Measurements from ENCODE around the gene NUDT8. TPM values are rescaled to one million over a fixed set of nuclear protein-coding genes. Genes with fewer than 3 reads are reported as not detected.
"Not testable (repeated sequence)": the region's sequence is repeated elsewhere in the genome, so short reads cannot be mapped to it uniquely, and the experiment has no call there.

The NUDT8 gene
- total and polyA plus RNA-seq, 2 experiments from 2014 or later, result 5.0 to 15.1 TPM

- H3K27ac ChIP-seq (ENCODE audit: low read depth), result no peak overlapping the region
- H4K20me1 ChIP-seq (replicated peaks; ENCODE audit: insufficient read depth), result no peaks in the 10 kb centered on the region
- peaks cover 21% of the 10 kb centered on the region for H3K4me1 Mint-ChIP-seq
- H3K79me2 ChIP-seq (replicated peaks; ENCODE audit: insufficient read depth), result peaks cover 9% of the 10 kb centered on the region; the same call in 1 of the 2 replicates
- H3F3A ChIP-seq (replicated peaks; ENCODE audit: low read depth), result 0 out of 2 replicates have a peak, but pooled peaks cover 6% of the 10 kb centered on the region
- ATAC-seq (no peak), DNase-seq (ENCODE audit: low spot score) (no peak)
- H3K27me3 ChIP-seq (ENCODE audit: insufficient read depth), result no peaks in the 10 kb centered on the region
- H3K4me3 Mint-ChIP-seq, result peak overlapping the region; percentile 1; the same call in 1 of the 3 replicates
- H3K27ac Mint-ChIP-seq, result no peak overlapping the region
- H3K4me3 ChIP-seq, result no peak overlapping the region
- no peaks in the 10 kb centered on the region for H3K9me2 ChIP-seq (ENCODE audit: insufficient read depth)
- H3K4me2 ChIP-seq, result peak overlapping the region; percentile 71; the same call in 1 of the 2 replicates
- H3K27me3 Mint-ChIP-seq (ENCODE audit: insufficient read depth, low read depth, poor library complexity), result peaks cover 1% of the 10 kb centered on the region
- H3K9me3 Mint-ChIP-seq, result peaks cover 4% of the 10 kb centered on the region; the same call in 2 of the 3 replicates
- H2AFZ ChIP-seq, result no peak overlapping the region
- H3K4me1 ChIP-seq (ENCODE audit: insufficient read depth), result peaks cover 27% of the 10 kb centered on the region
- peaks cover 13% of the 10 kb centered on the region for H3K36me3 Mint-ChIP-seq (ENCODE audit: low read depth)
- no peak for TF ChIP-seq POLR2AphosphoS5 (IDR thresholded peaks at IDR 0.05; ENCODE audit: low read depth)
- TF ChIP-seq JUNB (IDR thresholded peaks at IDR 0.05; ENCODE audit: unreplicated experiment), result no peak
- TF ChIP-seq, protein P1, sequence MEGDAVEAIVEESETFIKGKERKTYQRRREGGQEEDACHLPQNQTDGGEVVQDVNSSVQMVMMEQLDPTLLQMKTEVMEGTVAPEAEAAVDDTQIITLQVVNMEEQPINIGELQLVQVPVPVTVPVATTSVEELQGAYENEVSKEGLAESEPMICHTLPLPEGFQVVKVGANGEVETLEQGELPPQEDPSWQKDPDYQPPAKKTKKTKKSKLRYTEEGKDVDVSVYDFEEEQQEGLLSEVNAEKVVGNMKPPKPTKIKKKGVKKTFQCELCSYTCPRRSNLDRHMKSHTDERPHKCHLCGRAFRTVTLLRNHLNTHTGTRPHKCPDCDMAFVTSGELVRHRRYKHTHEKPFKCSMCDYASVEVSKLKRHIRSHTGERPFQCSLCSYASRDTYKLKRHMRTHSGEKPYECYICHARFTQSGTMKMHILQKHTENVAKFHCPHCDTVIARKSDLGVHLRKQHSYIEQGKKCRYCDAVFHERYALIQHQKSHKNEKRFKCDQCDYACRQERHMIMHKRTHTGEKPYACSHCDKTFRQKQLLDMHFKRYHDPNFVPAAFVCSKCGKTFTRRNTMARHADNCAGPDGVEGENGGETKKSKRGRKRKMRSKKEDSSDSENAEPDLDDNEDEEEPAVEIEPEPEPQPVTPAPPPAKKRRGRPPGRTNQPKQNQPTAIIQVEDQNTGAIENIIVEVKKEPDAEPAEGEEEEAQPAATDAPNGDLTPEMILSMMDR (conservative IDR thresholded peaks at IDR 0.05; ENCODE audit: low read depth in 2 of 2), result no peak
- TF ChIP-seq CREB1 (CRISPR knock-in tag; IDR thresholded peaks at IDR 0.05; ENCODE audit: low read depth), result no peak
- no peaks in the 10 kb centered on the region for H3K36me3 ChIP-seq (ENCODE audit: insufficient read depth)
Measured at GRCh38 chr11:67604815-67605214, 24.9 kb downstream of the NUDT8 start.

GRCh38 chr11:67604119-67604518 lies 25.6 kb downstream of the NUDT8 start:
- H3K4me3 Mint-ChIP-seq, result peak overlapping the region; percentile 1; the same call in 1 of the 3 replicates
- H2AFZ ChIP-seq, result peak overlapping the region; percentile 69; the same call in 1 of the 2 replicates
- not testable (repeated sequence) for DNase-seq (ENCODE audit: low spot score); H3K36me3 Mint-ChIP-seq (ENCODE audit: low read depth); ATAC-seq; H3K9me2 ChIP-seq (ENCODE audit: insufficient read depth); H3K79me2 ChIP-seq (replicated peaks; ENCODE audit: insufficient read depth); H3K9me3 Mint-ChIP-seq; H3K27ac Mint-ChIP-seq; H3K36me3 ChIP-seq (ENCODE audit: insufficient read depth); H4K20me1 ChIP-seq (replicated peaks; ENCODE audit: insufficient read depth); H3K27me3 ChIP-seq (ENCODE audit: insufficient read depth); H3K27me3 Mint-ChIP-seq (ENCODE audit: insufficient read depth, low read depth, poor library complexity); H3F3A ChIP-seq (replicated peaks; ENCODE audit: low read depth); H3K4me3 ChIP-seq
- H3K4me1 Mint-ChIP-seq, result peaks cover 21% of the 10 kb centered on the region
- peaks cover 27% of the 10 kb centered on the region for H3K4me1 ChIP-seq (ENCODE audit: insufficient read depth)
- H3K27ac ChIP-seq (ENCODE audit: low read depth), result peak overlapping the region; percentile 89; the same call in 1 of the 2 replicates
- peak overlapping the region; percentile 71; the same call in 1 of the 2 replicates for H3K4me2 ChIP-seq

DNA sequence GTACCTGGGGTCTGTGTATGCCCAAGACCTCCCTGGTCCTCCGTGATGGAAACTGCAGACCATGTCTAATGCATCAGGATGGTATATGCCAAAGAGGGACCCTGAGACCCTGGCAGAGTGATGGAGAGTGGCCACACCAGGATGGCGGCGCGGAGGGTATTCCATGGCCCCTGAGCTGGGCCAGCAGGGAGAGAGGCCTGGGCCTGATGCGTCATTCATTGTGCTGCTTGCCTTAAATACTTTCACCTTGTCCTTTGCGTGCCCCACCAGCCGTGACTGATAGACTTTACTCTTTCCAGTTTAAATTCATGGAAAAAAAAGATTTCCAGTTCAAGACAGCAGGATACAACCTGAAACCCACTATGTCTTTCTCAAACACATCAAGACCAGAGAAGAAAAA lies 28.6 kb downstream of the NUDT8 start:
- Mint-ChIP-seq H3K27me3 (ENCODE audit: insufficient read depth, low read depth, poor library complexity) (no peaks in the 10 kb centered on the region), H3K27ac (no peak overlapping the region), H3K4me1 (peaks cover 21% of the 10 kb centered on the region), H3K9me3 (peaks cover 24% of the 10 kb centered on the region), H3K36me3 (ENCODE audit: low read depth) (no peaks in the 10 kb centered on the region; the same call in 1 of the 3 replicates), H3K4me3 (no peak overlapping the region)
- Histone ChIP-seq H4K20me1 (replicated peaks; ENCODE audit: insufficient read depth) (no peaks in the 10 kb centered on the region), H3K4me2 (no peak overlapping the region), H3K36me3 (ENCODE audit: insufficient read depth) (no peaks in the 10 kb centered on the region; the same call in 1 of the 2 replicates), H3F3A (replicated peaks; ENCODE audit: low read depth) (0 out of 2 replicates have a peak, but pooled peaks cover 6% of the 10 kb centered on the region), H3K4me3 (no peak overlapping the region), H3K9me2 (ENCODE audit: insufficient read depth) (0 out of 2 replicates have a peak, but pooled peaks cover 2% of the 10 kb centered on the region), H3K27ac (ENCODE audit: low read depth) (no peak overlapping the region), H3K79me2 (replicated peaks; ENCODE audit: insufficient read depth) (no peaks in the 10 kb centered on the region), H2AFZ (no peak overlapping the region), H3K4me1 (ENCODE audit: insufficient read depth) (peaks cover 22% of the 10 kb centered on the region), H3K27me3 (ENCODE audit: insufficient read depth) (no peaks in the 10 kb centered on the region)
- ATAC-seq, result no peak
- DNase-seq (ENCODE audit: low spot score), result no peak
- TF ChIP-seq REST (IDR thresholded peaks at IDR 0.05; ENCODE audit: unreplicated experiment) (no peak), EZH2phosphoT487 (IDR thresholded peaks at IDR 0.05; ENCODE audit: unreplicated experiment) (no peak)

Data from GM23338 (cell line).